Body of pancreas (tissue), 4 donors: Measurements from ENCODE around the gene RAB22A. TPM values are rescaled to one million over a fixed set of nuclear protein-coding genes. Genes with fewer than 3 reads are reported as not detected.

Experiments
- ATAC-seq: fragments of 150-250 bp; one replicate; pipeline ENCODE4 v1.9.1; 2016
- DNase-seq, 4 donors: peaks; one replicate each; pipeline ENCODE4 v3.0.0-alpha.2; 2019
- H3K27ac ChIP-seq, 4 donors: fragments of 200-600 bp; sonication (generic); 1 replicate in 3 of 4; 2 replicates in 1 of 4; pipeline versions ENCODE4 v1.5.1 to v1.6.1; 2016 to 2019; ENCODE audit warnings: mild to moderate bottlenecking in 1 of 4, mixed read lengths in 1 of 4, moderate library complexity in 1 of 4
- H3K27me3 ChIP-seq, 2 donors: fragments of 200-600 bp; sonication (generic); one replicate each; pipeline ENCODE4 v1.6.0; 2016; ENCODE audit warnings: mild to moderate bottlenecking in 1 of 2
- H3K36me3 ChIP-seq, 2 donors: fragments of 200-600 bp; sonication (generic); replicated peaks in 1 of 2; 2 replicates each; pipeline ENCODE4 v1.5.1; 2016; ENCODE audit warnings: low read depth in 2 of 2; ENCODE audit not compliant: insufficient read depth in 1 of 2
- H3K4me1 ChIP-seq: fragments of 200-600 bp; sonication (generic); one replicate; pipeline ENCODE4 v1.6.0; 2016
- H3K4me3 ChIP-seq, 2 donors: fragments of 200-600 bp; sonication (generic); 1 replicate in 1 of 2; 2 replicates in 1 of 2; pipeline ENCODE4 v1.5.1; 2016 to 2019
- H3K9me3 ChIP-seq, 3 donors: fragments of 200-600 bp; sonication (generic); 1 replicate in 2 of 3; 2 replicates in 1 of 3; pipeline ENCODE4 v1.5.1; 2016
- CTCF ChIP-seq, 7 experiments: fragments of 450-650 bp in 4 of 7; fragments of 200-600 bp in 3 of 7; sonication (generic) in 3 of 7; IDR thresholded peaks; one replicate each; pipeline ENCODE4 v1.5.1; 2016 to 2019; ENCODE audit warnings: antibody characterized with exemption in 7 of 7
- POLR2A ChIP-seq, 3 donors: fragments of 450-650 bp; IDR thresholded peaks; one replicate each; pipeline ENCODE4 v1.6.1; 2016; ENCODE audit warnings: antibody characterized with exemption in 3 of 3, mild to moderate bottlenecking in 2 of 3
- WGBS, 2 donors: methylation state at CpG; one replicate each; pipeline ENCODE4 v1.1.5; 2017; 5-methylcytosine and 5-hydroxymethylcytosine counted together
- intact Hi-C: fragments of 100-400 bp; cut with DNase I; formaldehyde crosslinking; loops from one replicate; pipeline ENCODE4 v1.15.1; 2023
- total RNA-seq, 2 donors: library from RNA; depleted of rRNA; stranded (reverse); fragments of >200 nt; gene quantifications; one replicate each; pipeline ENCODE4 v1.1.0, GENCODE V29; 2016

The RAB22A gene
- total RNA-seq, 2 donors from 2014 or later, result 6.3 to 9.1 TPM

GRCh38 chr20:58402305-58402704, 92.8 kb downstream of the RAB22A start:
- no peaks in the 10 kb centered on the region for H3K9me3 ChIP-seq
- no peak for DNase-seq
- H3K4me3 ChIP-seq, result no peak overlapping the region
- H3K36me3 ChIP-seq, result no peaks in the 10 kb centered on the region
- H3K27me3 ChIP-seq, result no peaks in the 10 kb centered on the region
- intact Hi-C loops, result no loop called here
- 75 to 80% methylated on average over 5 of the region's 5 CpGs for WGBS, 2 donors
- peaks cover 40% of the 10 kb centered on the region for H3K4me1 ChIP-seq
- no peak overlapping the region for H3K27ac ChIP-seq
- TF ChIP-seq CTCF (IDR thresholded peaks at IDR 0.05) (no peak), POLR2A (IDR thresholded peaks at IDR 0.05) (no peak)
- ATAC-seq, result no peak

- DNase-seq (no peak), ATAC-seq (no peak)
- 84 to 91% methylated on average over 5 of the region's 5 CpGs for WGBS, 2 donors
- TF ChIP-seq CTCF (IDR thresholded peaks at IDR 0.05), result no peak
- TF ChIP-seq POLR2A (IDR thresholded peaks at IDR 0.05), result no peak
- H3K27me3 ChIP-seq, result no peaks in the 10 kb centered on the region
- no peak overlapping the region for H3K27ac ChIP-seq
- H3K4me3 ChIP-seq, result no peak overlapping the region
- intact Hi-C loops, result no loop called here
- no peaks in the 10 kb centered on the region for H3K9me3 ChIP-seq
- peaks cover 46% of the 10 kb centered on the region for H3K4me1 ChIP-seq
- H3K36me3 ChIP-seq, result no peaks in the 10 kb centered on the region
These were observed 93.3 kb downstream of the RAB22A start for GRCh38 chr20:58402827-58403226.

- H3K9me3 ChIP-seq, result no peaks in the 10 kb centered on the region
- H3K4me1 ChIP-seq, result peaks cover 50% of the 10 kb centered on the region
- H3K27ac ChIP-seq, result no peak overlapping the region
- DNase-seq (no peak), ATAC-seq (no peak)
- H3K27me3 ChIP-seq, result no peaks in the 10 kb centered on the region
- intact Hi-C loops, result no loop called here
- TF ChIP-seq POLR2A (IDR thresholded peaks at IDR 0.05), result no peak
- TF ChIP-seq CTCF (IDR thresholded peaks at IDR 0.05), result no peak
- H3K36me3 ChIP-seq, result no peaks in the 10 kb centered on the region
- no peak overlapping the region for H3K4me3 ChIP-seq
- WGBS, 2 donors, result 92 to 94% methylated on average over 3 of the region's 3 CpGs
These were observed 93.8 kb downstream of the RAB22A start for GRCh38 chr20:58403272-58403671.

- Histone ChIP-seq H3K4me1 (peaks cover 54% of the 10 kb centered on the region), H3K36me3 (no peaks in the 10 kb centered on the region), H3K9me3 (no peaks in the 10 kb centered on the region), H3K27ac (peak overlapping the region in 1 of 4 donors; percentile 1), H3K4me3 (no peak overlapping the region), H3K27me3 (no peaks in the 10 kb centered on the region)
- intact Hi-C loops, result no loop called here
- TF ChIP-seq POLR2A (IDR thresholded peaks at IDR 0.05), result no peak
- TF ChIP-seq CTCF (IDR thresholded peaks at IDR 0.05), result no peak
- 86% methylated on average over 11 of the region's 11 CpGs for WGBS, 2 donors
- no peak for ATAC-seq
- DNase-seq, result no peak
These were observed 96.2 kb downstream of the RAB22A start for GRCh38 chr20:58405504-58406291.
